Activated B cell treated with CpG ODN at 0.5 μM for 24 hours (primary cell): ENCODE measurements around the gene LZIC. TPM values are rescaled to one million over a fixed set of nuclear protein-coding genes. Genes with fewer than 3 reads are reported as not detected.

Experiments
- ATAC-seq: fragments of 200-7000 bp; cut with Tn5 transposase; one replicate; pipeline ENCODE4 v1.10.0; 2021; ENCODE audit warnings: low read depth, mild to moderate bottlenecking, moderate library complexity
- CTCF ChIA-PET: fragments of 350-600 bp; sonication (Branson Sonifier 250); formaldehyde crosslinking; loops from one replicate; lab custom pipeline; 2021; ENCODE audit warnings: antibody characterized with exemption; lab: Charles Lee
- POLR2A ChIA-PET: fragments of 350-600 bp; sonication (Branson Sonifier 250); formaldehyde crosslinking; loops from one replicate; lab custom pipeline; 2021; ENCODE audit warnings: antibody characterized with exemption; lab: Charles Lee
- DNase-seq: peaks from one replicate; pipeline ENCODE4 v3.0.0; 2022
- H3K27ac Mint-ChIP-seq: one replicate; pipeline ENCODE4 v1.8.0; 2020; ENCODE audit warnings: mixed read lengths
- H3K27me3 Mint-ChIP-seq: one replicate; pipeline ENCODE4 v1.8.0; 2021; ENCODE audit warnings: mixed read lengths
- H3K36me3 Mint-ChIP-seq: one replicate; pipeline ENCODE4 v1.8.0; 2021; ENCODE audit warnings: low read depth, mixed read lengths
- H3K4me1 Mint-ChIP-seq: one replicate; pipeline ENCODE4 v1.8.0; 2021; ENCODE audit warnings: mixed read lengths
- H3K4me3 Mint-ChIP-seq: one replicate; pipeline ENCODE4 v1.8.0; 2020; ENCODE audit warnings: mild to moderate bottlenecking, mixed read lengths
- H3K9me3 Mint-ChIP-seq: one replicate; pipeline ENCODE4 v1.8.0; 2020; ENCODE audit warnings: mixed read lengths
- CTCF ChIP-seq: fragments of 200-600 bp; IDR thresholded peaks from one replicate; pipeline ENCODE4 v1.8.0; 2022; ENCODE audit warnings: antibody characterized with exemption, mild to moderate bottlenecking
- intact Hi-C: fragments of 100-400 bp; cut with micrococcal nuclease; formaldehyde crosslinking; loops from one replicate; pipeline ENCODE4 v1.15.1; 2024
- total RNA-seq: library from RNA; stranded (reverse); gene quantifications from 2 replicates; pipeline ENCODE4 v1.2.3, GENCODE V29; 2022

The LZIC gene
- total RNA-seq, 1 donor from 2014 or later, result 19.3 TPM

- ATAC-seq, result no peak
- DNase-seq, result no peak
- H3K27ac Mint-ChIP-seq, result no peak overlapping the region
- no peak for TF ChIP-seq CTCF
- intact Hi-C loops, result no loop called here
- H3K4me3 Mint-ChIP-seq, result no peak overlapping the region
- H3K9me3 Mint-ChIP-seq, result no peaks in the 10 kb centered on the region
- H3K4me1 Mint-ChIP-seq, result peaks cover 18% of the 10 kb centered on the region
- CTCF ChIA-PET, result no interaction called here
- POLR2A ChIA-PET, result no interaction called here
- peaks cover 7% of the 10 kb centered on the region for H3K36me3 Mint-ChIP-seq
- no peaks in the 10 kb centered on the region for H3K27me3 Mint-ChIP-seq
Observed at GRCh38 chr1:9887070-9887469, 56.1 kb downstream of the LZIC start.

GRCh38 chr1:9886092-9886742 lies 57.0 kb downstream of the LZIC start:
- Mint-ChIP-seq H3K4me3 (no peak overlapping the region), H3K4me1 (peaks cover 18% of the 10 kb centered on the region), H3K27ac (no peak overlapping the region), H3K27me3 (no peaks in the 10 kb centered on the region), H3K36me3 (peaks cover 7% of the 10 kb centered on the region), H3K9me3 (no peaks in the 10 kb centered on the region)
- TF ChIP-seq CTCF, result no peak
- intact Hi-C loops, result no loop called here
- ATAC-seq (no peak), DNase-seq (no peak)
- CTCF ChIA-PET, result no interaction called here
- POLR2A ChIA-PET, result no interaction called here

GRCh38 chr1:9884805-9885204 lies 58.4 kb downstream of the LZIC start:
- Mint-ChIP-seq H3K27me3 (no peaks in the 10 kb centered on the region), H3K27ac (no peak overlapping the region), H3K9me3 (no peaks in the 10 kb centered on the region), H3K4me1 (peaks cover 10% of the 10 kb centered on the region), H3K4me3 (no peak overlapping the region), H3K36me3 (peaks cover 7% of the 10 kb centered on the region)
- ChIA-PET CTCF (no interaction called here), POLR2A (no interaction called here)
- DNase-seq (no peak), ATAC-seq (no peak)
- no peak for TF ChIP-seq CTCF
- intact Hi-C loops, result no loop called here

GRCh38 chr1:9883585-9884449 lies 59.4 kb downstream of the LZIC start:
- peaks cover 2% of the 10 kb centered on the region for H3K4me1 Mint-ChIP-seq
- POLR2A ChIA-PET, result no interaction called here
- TF ChIP-seq CTCF, result no peak
- intact Hi-C loops, result no loop called here
- H3K36me3 Mint-ChIP-seq, result peaks cover 7% of the 10 kb centered on the region
- H3K9me3 Mint-ChIP-seq, result no peaks in the 10 kb centered on the region
- no peak overlapping the region for H3K4me3 Mint-ChIP-seq
- CTCF ChIA-PET, result no interaction called here
- DNase-seq, result no peak
- no peaks in the 10 kb centered on the region for H3K27me3 Mint-ChIP-seq
- ATAC-seq, result no peak
- H3K27ac Mint-ChIP-seq, result no peak overlapping the region

GRCh38 chr1:9882945-9883303 lies 60.3 kb downstream of the LZIC start:
- POLR2A ChIA-PET, result no interaction called here
- Mint-ChIP-seq H3K27me3 (no peaks in the 10 kb centered on the region), H3K4me3 (no peak overlapping the region), H3K27ac (no peak overlapping the region), H3K36me3 (peaks cover 7% of the 10 kb centered on the region), H3K4me1 (peaks cover 2% of the 10 kb centered on the region), H3K9me3 (no peaks in the 10 kb centered on the region)
- CTCF ChIA-PET, result no interaction called here
- no peak for ATAC-seq
- TF ChIP-seq CTCF, result no peak
- intact Hi-C loops, result no loop called here
- DNase-seq, result no peak
